GM18508 (cell line): ENCODE measurements around the gene PIGM.

Experiments
- ATAC-seq: cut with Tn5 transposase; IDR thresholded peaks from one replicate; pipeline ENCODE4 v1.9.1; 2021; ENCODE audit warnings: moderate number of reproducible peaks; ENCODE audit not compliant: insufficient read depth, unreplicated experiment

Gene PIGM

GRCh38 chr1:159992161-159992560 is 39.6 kb downstream of the PIGM start:
- ATAC-seq, result no peak

GRCh38 chr1:159991513-159991912 is 40.3 kb downstream of the PIGM start:
- ATAC-seq, result no peak

- no peak for ATAC-seq
Observed at GRCh38 chr1:159990005-159990404, 41.8 kb downstream of the PIGM start.

GRCh38 chr1:159989581-159989980 is 42.2 kb downstream of the PIGM start:
- ATAC-seq, result no peak

GRCh38 chr1:159988006-159988405 is 43.8 kb downstream of the PIGM start:
- ATAC-seq, result no peak

- ATAC-seq, result no peak
Observed at GRCh38 chr1:159987186-159987585, 44.6 kb downstream of the PIGM start.

GRCh38 chr1:159986531-159986930 is 45.3 kb downstream of the PIGM start:
- no peak for ATAC-seq

- ATAC-seq, result no peak
Observed at GRCh38 chr1:159986093-159986492, 45.7 kb downstream of the PIGM start.

- ATAC-seq, result no peak
Observed at GRCh38 chr1:159985473-159985872, 46.3 kb downstream of the PIGM start.

- ATAC-seq, result no peak
Observed at GRCh38 chr1:159983681-159984080, 48.1 kb downstream of the PIGM start.

GRCh38 chr1:159982280-159982679 is 49.5 kb downstream of the PIGM start:
- ATAC-seq, result no peak

- no peak for ATAC-seq
Observed at GRCh38 chr1:159981351-159982055, 50.3 kb downstream of the PIGM start.

GRCh38 chr1:159980786-159981185 is 51.0 kb downstream of the PIGM start:
- ATAC-seq, result no peak

GRCh38 chr1:159980076-159980475 is 51.7 kb downstream of the PIGM start:
- ATAC-seq, result no peak

GRCh38 chr1:159979257-159979656 is 52.5 kb downstream of the PIGM start:
- no peak for ATAC-seq

- ATAC-seq, result no peak
Observed at GRCh38 chr1:159978107-159978398, 53.7 kb downstream of the PIGM start.

GRCh38 chr1:159977364-159978106 is 54.3 kb downstream of the PIGM start:
- ATAC-seq, result no peak
